BLaER1 treated with 17β-estradiol and CSF1 and Interleukin-3, amounts not matched to agents 10 nM and 100 nM (cell line): ENCODE measurements around the gene XPO6.
A peak's percentile ranks its signal among the peaks of the same experiment; 100 is the strongest.

Experiments used
- H3K27ac ChIP-seq, 11 experiments: shearing (Covaris generic); formaldehyde crosslinking; 2 replicates each; pipeline ENCODE4 v1.8.1; 2022
- H3K27me3 ChIP-seq, 11 experiments: shearing (Covaris generic); formaldehyde crosslinking; 2 replicates each; pipeline ENCODE4 v1.8.1; 2022
- H3K36me3 ChIP-seq, 11 experiments: shearing (Covaris generic); formaldehyde crosslinking; 2 replicates each; pipeline ENCODE4 v1.8.1; 2022
- H3K4me1 ChIP-seq, 10 experiments: shearing (Covaris generic); formaldehyde crosslinking; 2 replicates each; pipeline ENCODE4 v1.8.1; 2022
- H3K4me2 ChIP-seq, 11 experiments: shearing (Covaris generic); formaldehyde crosslinking; 2 replicates each; pipeline ENCODE4 v1.8.1; 2022
- H3K4me3 ChIP-seq, 10 experiments: shearing (Covaris generic); formaldehyde crosslinking; 2 replicates each; pipeline ENCODE4 v1.8.1; 2022
- H3K9ac ChIP-seq, 11 experiments: shearing (Covaris generic); formaldehyde crosslinking; 2 replicates each; pipeline ENCODE4 v1.8.1; 2022
- H3K9me3 ChIP-seq, 11 experiments: shearing (Covaris generic); formaldehyde crosslinking; replicated peaks in 1 of 11; 2 replicates each; pipeline ENCODE4 v1.8.1; 2022
- H4K20me1 ChIP-seq, 11 experiments: shearing (Covaris generic); formaldehyde crosslinking; 2 replicates each; pipeline ENCODE4 v1.8.1; 2022
- Cebpa-rat ChIP-seq, 11 experiments: shearing (Covaris generic); IDR thresholded peaks; 2 replicates each; pipeline ENCODE4 v1.8.1; 2022

XPO6 gene

GRCh38 chr16:28166394-28167208 lies 45.2 kb downstream of the XPO6 start:
- Histone ChIP-seq H3K4me3 (0 out of 20 replicates have a peak overlapping the region, but pooled peaks of 2 of the 10 experiments have one; percentile 4 to 38), H3K9ac (peak overlapping the region in 7 of 11 experiments; percentile 26 to 66 (median 53); a peak in 8 of 22 replicates), H3K9me3 (no peaks in the 10 kb centered on the region), H3K27me3 (no peaks in the 10 kb centered on the region), H3K4me2 (peak overlapping the region; percentile 45 to 88 (median 73); a peak in 21 of 22 replicates), H3K4me1 (peaks cover 16 to 89% (median 73%) of the 10 kb centered on the region in 10 experiments), H3K27ac (peak overlapping the region in 10 of 11 experiments; percentile 56 to 82 (median 72); a peak in 20 of 22 replicates), H4K20me1 (peaks cover 0 to 55% (median 18%) of the 10 kb centered on the region in 11 experiments; a peak in 12 of 22 replicates), H3K36me3 (peaks cover 71 to 100% (median 89%) of the 10 kb centered on the region in 11 experiments)
- no peak for TF ChIP-seq Cebpa-rat (IDR thresholded peaks at IDR 0.05)

GRCh38 chr16:28165598-28165997 lies 46.2 kb downstream of the XPO6 start:
- Histone ChIP-seq H3K27ac (peak overlapping the region; percentile 21 to 82 (median 71); a peak in 20 of 22 replicates), H3K4me3 (peak overlapping the region in 2 of 10 experiments; percentile 4 to 12; a peak in 2 of 20 replicates), H3K27me3 (no peaks in the 10 kb centered on the region), H3K4me1 (peaks cover 16 to 93% (median 83%) of the 10 kb centered on the region in 10 experiments), H3K9me3 (no peaks in the 10 kb centered on the region), H3K36me3 (peaks cover 72 to 100% (median 90%) of the 10 kb centered on the region in 11 experiments), H3K9ac (peak overlapping the region in 9 of 11 experiments; percentile 18 to 66 (median 46); a peak in 12 of 22 replicates), H4K20me1 (peaks cover 0 to 56% (median 18%) of the 10 kb centered on the region in 11 experiments; a peak in 12 of 22 replicates), H3K4me2 (peak overlapping the region; percentile 45 to 88 (median 73))
- peak in 2 of 11 experiments; percentile 43 to 48; a peak in 3 of 22 replicates for TF ChIP-seq Cebpa-rat (IDR thresholded peaks at IDR 0.05)

GRCh38 chr16:28164140-28164539 lies 47.6 kb downstream of the XPO6 start:
- peak in 3 of 11 experiments; percentile 37 to 54 (median 46); a peak in 4 of 22 replicates for TF ChIP-seq Cebpa-rat (IDR thresholded peaks at IDR 0.05)
- Histone ChIP-seq H3K9ac (peak overlapping the region in 4 of 11 experiments; percentile 16 to 66 (median 34); a peak in 5 of 22 replicates), H4K20me1 (peaks cover 0 to 65% (median 17%) of the 10 kb centered on the region in 11 experiments; a peak in 12 of 22 replicates), H3K4me2 (peak overlapping the region in 8 of 11 experiments; percentile 11 to 88 (median 74); a peak in 14 of 22 replicates), H3K36me3 (peaks cover 57 to 100% (median 88%) of the 10 kb centered on the region in 11 experiments), H3K4me1 (peaks cover 16 to 100% (median 87%) of the 10 kb centered on the region in 10 experiments), H3K4me3 (no peak overlapping the region), H3K27ac (peak overlapping the region; percentile 21 to 82 (median 71); a peak in 17 of 22 replicates), H3K27me3 (no peaks in the 10 kb centered on the region), H3K9me3 (no peaks in the 10 kb centered on the region)

- Histone ChIP-seq H3K4me3 (no peak overlapping the region), H4K20me1 (peaks cover 0 to 65% (median 17%) of the 10 kb centered on the region in 11 experiments; a peak in 12 of 22 replicates), H3K27me3 (no peaks in the 10 kb centered on the region), H3K27ac (peak overlapping the region; percentile 21 to 82 (median 71); a peak in 18 of 22 replicates), H3K4me2 (peak overlapping the region in 8 of 11 experiments; percentile 53 to 88 (median 74); a peak in 14 of 22 replicates), H3K4me1 (peaks cover 17 to 100% (median 87%) of the 10 kb centered on the region in 10 experiments), H3K9me3 (no peaks in the 10 kb centered on the region), H3K36me3 (peaks cover 53 to 100% (median 88%) of the 10 kb centered on the region in 11 experiments), H3K9ac (peak overlapping the region in 4 of 11 experiments; percentile 16 to 66 (median 34); a peak in 5 of 22 replicates)
- TF ChIP-seq Cebpa-rat (IDR thresholded peaks at IDR 0.05) = no peak
Measured at GRCh38 chr16:28163699-28164098, 48.1 kb downstream of the XPO6 start.

GRCh38 chr16:28162326-28162877 lies 49.4 kb downstream of the XPO6 start:
- peak in 3 of 11 experiments; percentile 29 to 49 (median 35); a peak in 3 of 22 replicates for TF ChIP-seq Cebpa-rat (IDR thresholded peaks at IDR 0.05)
- peak overlapping the region in 2 of 11 experiments; percentile 2 to 11; a peak in 1 of 22 replicates for H3K9ac ChIP-seq
- peaks cover 0 to 71% (median 25%) of the 10 kb centered on the region in 11 experiments; a peak in 12 of 22 replicates for H4K20me1 ChIP-seq
- H3K4me1 ChIP-seq = peaks cover 30 to 100% (median 92%) of the 10 kb centered on the region in 10 experiments
- H3K27me3 ChIP-seq = no peaks in the 10 kb centered on the region
- peaks cover 43 to 99% (median 85%) of the 10 kb centered on the region in 11 experiments for H3K36me3 ChIP-seq
- H3K27ac ChIP-seq = peak overlapping the region in 8 of 11 experiments; percentile 9 to 82 (median 73); a peak in 14 of 22 replicates
- H3K4me3 ChIP-seq = 0 out of 20 replicates have a peak overlapping the region, but pooled peaks of 1 of the 10 experiments have one; percentile 12
- no peaks in the 10 kb centered on the region for H3K9me3 ChIP-seq
- peak overlapping the region in 9 of 11 experiments; percentile 42 to 88 (median 72); a peak in 19 of 22 replicates for H3K4me2 ChIP-seq

GRCh38 chr16:28161626-28162025 lies 50.1 kb downstream of the XPO6 start:
- Histone ChIP-seq H3K4me1 (peaks cover 29 to 100% (median 86%) of the 10 kb centered on the region in 10 experiments), H3K27me3 (no peaks in the 10 kb centered on the region), H3K9me3 (no peaks in the 10 kb centered on the region), H3K4me3 (no peak overlapping the region), H3K9ac (no peak overlapping the region), H3K27ac (peak overlapping the region in 9 of 11 experiments; percentile 23 to 82 (median 71); a peak in 14 of 22 replicates), H3K36me3 (peaks cover 43 to 99% (median 83%) of the 10 kb centered on the region in 11 experiments), H4K20me1 (peaks cover 0 to 68% (median 21%) of the 10 kb centered on the region in 11 experiments; a peak in 12 of 22 replicates), H3K4me2 (peak overlapping the region in 8 of 11 experiments; percentile 50 to 88 (median 72); a peak in 14 of 22 replicates)
- no peak for TF ChIP-seq Cebpa-rat (IDR thresholded peaks at IDR 0.05)

GRCh38 chr16:28158136-28158535 lies 53.6 kb downstream of the XPO6 start:
- peaks cover 0 to 78% (median 19%) of the 10 kb centered on the region in 11 experiments; a peak in 12 of 22 replicates for H4K20me1 ChIP-seq
- peak overlapping the region in 1 of 10 experiments; percentile 22; a peak in 1 of 20 replicates for H3K4me3 ChIP-seq
- peaks cover 14 to 66% (median 52%) of the 10 kb centered on the region in 10 experiments for H3K4me1 ChIP-seq
- H3K9ac ChIP-seq = peak overlapping the region in 7 of 11 experiments; percentile 20 to 63 (median 55); a peak in 11 of 22 replicates
- peak overlapping the region; percentile 39 to 80 (median 72); a peak in 20 of 22 replicates for H3K27ac ChIP-seq
- H3K36me3 ChIP-seq = peaks cover 54 to 99% (median 79%) of the 10 kb centered on the region in 11 experiments
- TF ChIP-seq Cebpa-rat (IDR thresholded peaks at IDR 0.05) = 0 out of 22 replicates have a peak, but pooled peaks of 1 of the 11 experiments have one; percentile 29
- H3K9me3 ChIP-seq = no peaks in the 10 kb centered on the region
- H3K27me3 ChIP-seq = no peaks in the 10 kb centered on the region
- peak overlapping the region; percentile 28 to 91 (median 63); a peak in 16 of 22 replicates for H3K4me2 ChIP-seq
